ENCODE data around the gene BUD13.
"Not testable (repeated sequence)": the region's sequence is repeated elsewhere in the genome, so short reads cannot be mapped to it uniquely, and the experiment has no call there.

The BUD13 gene

GRCh38 chr11:116772443-116773202 lies at the start of gene BUD13:
BUD13 (minus strand) TSS chr11:116772987; CDS start chr11:116772964, 23 bp downstream.
- peak; percentile 78 for DNase-seq

- no peak for DNase-seq
These were observed 49.8 kb upstream of the BUD13 start for GRCh38 chr11:116822575-116822974.

- no peak for DNase-seq
These were observed 48.5 kb upstream of the BUD13 start for GRCh38 chr11:116821050-116821918.

- no peak for DNase-seq
These were observed 46.3 kb upstream of the BUD13 start for GRCh38 chr11:116819049-116819448.

- DNase-seq, result no peak
These were observed 41.7 kb upstream of the BUD13 start for GRCh38 chr11:116814502-116814901.

- DNase-seq, result no peak
These were observed 41.1 kb upstream of the BUD13 start for GRCh38 chr11:116813781-116814471.

GRCh38 chr11:116813170-116813569 lies 40.4 kb upstream of the BUD13 start:
- DNase-seq, result no peak

- DNase-seq, result no peak
These were observed 39.3 kb upstream of the BUD13 start for GRCh38 chr11:116812109-116812508.

- DNase-seq, result no peak
These were observed 38.4 kb upstream of the BUD13 start for GRCh38 chr11:116811194-116811593.

GRCh38 chr11:116808262-116809175 lies 35.7 kb upstream of the BUD13 start:
- no peak for DNase-seq

GRCh38 chr11:116807601-116808261 lies 34.9 kb upstream of the BUD13 start:
- no peak for DNase-seq

GRCh38 chr11:116804001-116804400 lies 31.2 kb upstream of the BUD13 start:
- DNase-seq, result no peak

GRCh38 chr11:116801662-116802061 lies 28.9 kb upstream of the BUD13 start:
- DNase-seq, result not testable (repeated sequence)

- DNase-seq, result no peak
These were observed 27.8 kb upstream of the BUD13 start for GRCh38 chr11:116800610-116801009.

- DNase-seq, result no peak
These were observed 25.6 kb upstream of the BUD13 start for GRCh38 chr11:116798368-116798767.

- DNase-seq, result no peak
These were observed 25.0 kb upstream of the BUD13 start for GRCh38 chr11:116797816-116798215.

- no peak for DNase-seq
These were observed 23.8 kb upstream of the BUD13 start for GRCh38 chr11:116796548-116796947.

- no peak for DNase-seq
These were observed 22.1 kb upstream of the BUD13 start for GRCh38 chr11:116794851-116795250.

- no peak for DNase-seq
These were observed 20.9 kb upstream of the BUD13 start for GRCh38 chr11:116793772-116794097.

GRCh38 chr11:116792869-116793771 lies 20.3 kb upstream of the BUD13 start:
- no peak for DNase-seq
